T47D (cell line): Measurements from ENCODE around the gene OR52E6.

Experiments
- DNase-seq, 2 experiments: peaks; one replicate each; pipeline versions ENCODE4 v3.0.0 to v3.0.0-alpha.2; 2011 to 2012; ENCODE audit warnings: low read depth in 1 of 2, low spot score in 1 of 2
- JUND ChIP-seq: IDR thresholded peaks from 2 replicates; pipeline ENCODE4 v1.6.1; 2012; ENCODE audit warnings: low read depth
- in situ Hi-C: cut with HindIII; loops from 2 replicates; pipeline ENCODE4 v1.10.0; 2016; ENCODE audit warnings: low sequenced_read_pairs, low pct_unique_long_range_greater_than_20kb

OR52E6 gene

GRCh38 chr11:5841797-5842196 lies at the start of gene OR52E6:
OR52E6 (minus strand) TSS chr11:5841897; CDS start chr11:5841897, 0 bp downstream.
- DNase-seq, result no peak
- no peak for TF ChIP-seq JUND
- in situ Hi-C loops, result no loop called here

- in situ Hi-C loops, result no loop called here
- no peak for TF ChIP-seq JUND
- peak in 1 of 2 experiments; percentile 9 for DNase-seq
Observed at GRCh38 chr11:5891216-5891800, 49.6 kb upstream of the OR52E6 start.

- TF ChIP-seq JUND, result no peak
- no peak for DNase-seq
- in situ Hi-C loops, result no loop called here
Observed at GRCh38 chr11:5887661-5888060, 46.0 kb upstream of the OR52E6 start.

- no peak for TF ChIP-seq JUND
- in situ Hi-C loops, result no loop called here
- no peak for DNase-seq
Observed at GRCh38 chr11:5887172-5887571, 45.5 kb upstream of the OR52E6 start.

GRCh38 chr11:5881756-5882155 lies 40.1 kb upstream of the OR52E6 start:
- no peak for DNase-seq
- in situ Hi-C loops, result no loop called here
- TF ChIP-seq JUND, result no peak

GRCh38 chr11:5880329-5880728 lies 38.6 kb upstream of the OR52E6 start, which contains the start of gene OR52E4:
OR52E4 (plus strand) TSS chr11:5880629; CDS start chr11:5884293, 3,664 bp downstream.
- no peak for DNase-seq
- in situ Hi-C loops, result no loop called here
- TF ChIP-seq JUND, result no peak

GRCh38 chr11:5878564-5878963 lies 36.9 kb upstream of the OR52E6 start:
- DNase-seq, result peak in 1 of 2 experiments; percentile 58
- no peak for TF ChIP-seq JUND
- in situ Hi-C loops, result no loop called here

- TF ChIP-seq JUND, result no peak
- DNase-seq, result no peak
- in situ Hi-C loops, result no loop called here
Observed at GRCh38 chr11:5865826-5866225, 24.1 kb upstream of the OR52E6 start.

GRCh38 chr11:5857590-5857989 lies 15.9 kb upstream of the OR52E6 start, which contains the start of gene OR52E8:
OR52E8 (minus strand) TSS chr11:5857690; CDS start chr11:5857690, 0 bp downstream.
- no peak for TF ChIP-seq JUND
- DNase-seq, result no peak
- in situ Hi-C loops, result no loop called here

GRCh38 chr11:5851002-5851401 lies 9.3 kb upstream of the OR52E6 start:
- no peak for TF ChIP-seq JUND
- in situ Hi-C loops, result no loop called here
- no peak for DNase-seq

- in situ Hi-C loops, result no loop called here
- no peak for TF ChIP-seq JUND
- no peak for DNase-seq
Observed at GRCh38 chr11:5847711-5848110, 6.0 kb upstream of the OR52E6 start.

- no peak for DNase-seq
- no peak for TF ChIP-seq JUND
- in situ Hi-C loops, result no loop called here
Observed at GRCh38 chr11:5846701-5847100, 5.0 kb upstream of the OR52E6 start.

GRCh38 chr11:5837695-5838094 lies 4.0 kb downstream of the OR52E6 start:
- no peak for TF ChIP-seq JUND
- no peak for DNase-seq
- in situ Hi-C loops, result no loop called here

GRCh38 chr11:5833446-5833845 lies 8.3 kb downstream of the OR52E6 start:
- no peak for TF ChIP-seq JUND
- in situ Hi-C loops, result no loop called here
- no peak for DNase-seq
